Limb (tissue), 2 donors: ENCODE data around the gene SP3.

ENCODE experiments used
- DNase-seq, 2 donors: peaks; one replicate each; pipeline ENCODE4 v3.0.0-alpha.2; 2016; ENCODE audit errors: extremely low spot score in 2 of 2

SP3 gene

DNA sequence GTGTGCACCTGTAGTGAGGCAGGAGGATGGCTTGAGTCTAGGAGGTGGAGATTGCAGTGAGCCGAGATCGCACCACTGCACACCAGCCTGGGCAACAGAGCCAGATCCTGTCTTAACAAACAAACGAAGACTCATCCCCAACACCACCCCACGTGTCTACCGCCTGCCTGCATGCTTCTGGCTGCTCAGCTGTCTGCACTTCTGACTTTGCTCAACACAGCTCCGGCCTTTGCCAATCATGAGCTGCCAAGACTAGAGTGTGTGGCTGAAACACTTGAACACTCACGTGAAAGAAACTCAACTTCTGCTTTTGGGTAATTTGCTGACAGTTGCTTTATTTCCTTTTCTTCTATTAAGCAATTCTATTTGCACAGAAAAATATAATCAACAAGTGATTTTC, 32.1 kb upstream of the SP3 start:
- DNase-seq: no peak

- DNase-seq: no peak
These were observed 31.6 kb upstream of the SP3 start for GRCh38 chr2:173996766-173997165.

GRCh38 chr2:173993459-173993858, 28.3 kb upstream of the SP3 start:
- DNase-seq: no peak

DNA sequence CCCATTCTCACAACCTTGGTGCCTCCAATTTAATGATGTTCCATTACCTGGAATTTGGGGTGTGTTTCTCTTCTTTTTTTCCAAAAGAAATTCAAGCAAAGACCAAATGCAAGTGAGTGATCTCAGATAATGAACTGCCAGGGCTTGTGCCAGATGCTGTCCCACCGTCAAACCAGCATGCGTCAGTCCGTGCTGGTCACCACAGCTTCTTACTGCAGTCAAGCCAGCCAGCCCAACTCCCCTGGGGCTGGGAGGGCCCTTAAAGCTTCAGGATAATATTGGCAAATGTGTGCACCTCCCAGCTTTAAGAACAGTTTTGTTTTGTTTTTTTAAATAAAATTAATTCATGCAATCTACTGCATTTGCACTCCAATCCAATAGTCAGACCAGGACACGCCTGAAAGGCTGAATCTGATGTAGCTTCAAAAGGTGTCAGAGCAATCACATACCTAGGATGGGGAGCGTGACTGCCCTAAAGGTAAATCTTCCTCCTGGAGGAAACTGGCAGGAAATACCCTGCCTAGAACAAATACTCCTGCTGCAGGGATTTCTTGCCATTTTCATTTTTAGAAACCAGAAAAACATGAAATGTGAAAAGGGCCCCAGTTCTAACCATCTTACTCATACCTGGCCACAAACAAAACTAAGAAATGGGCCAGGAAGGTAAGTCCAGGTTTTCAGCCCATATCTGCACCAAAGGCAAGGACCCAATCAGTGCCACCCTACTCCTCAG, 26.8 kb upstream of the SP3 start:
- DNase-seq: no peak

- peak; percentile 84 to 92 for DNase-seq
These were observed 26.0 kb upstream of the SP3 start for GRCh38 chr2:173990970-173991819.

- DNase-seq: no peak
These were observed 25.1 kb upstream of the SP3 start for GRCh38 chr2:173990245-173990644.

DNA sequence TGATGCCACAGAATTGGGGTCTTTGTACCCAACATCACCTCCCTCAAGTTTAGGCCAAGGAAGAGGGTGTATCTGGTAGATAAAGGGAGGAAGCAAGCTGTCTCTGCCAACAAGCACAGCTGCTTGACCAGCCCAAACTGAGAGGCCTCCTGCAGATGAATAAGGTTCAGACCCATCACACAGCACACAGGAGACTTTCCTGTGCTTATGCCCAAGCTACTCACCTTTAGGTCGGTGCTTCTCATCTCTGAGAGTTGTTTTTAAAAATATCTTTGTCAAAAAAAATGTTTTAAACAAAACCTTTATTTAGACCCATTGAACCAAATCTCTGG, 24.7 kb upstream of the SP3 start:
- DNase-seq: no peak

DNA sequence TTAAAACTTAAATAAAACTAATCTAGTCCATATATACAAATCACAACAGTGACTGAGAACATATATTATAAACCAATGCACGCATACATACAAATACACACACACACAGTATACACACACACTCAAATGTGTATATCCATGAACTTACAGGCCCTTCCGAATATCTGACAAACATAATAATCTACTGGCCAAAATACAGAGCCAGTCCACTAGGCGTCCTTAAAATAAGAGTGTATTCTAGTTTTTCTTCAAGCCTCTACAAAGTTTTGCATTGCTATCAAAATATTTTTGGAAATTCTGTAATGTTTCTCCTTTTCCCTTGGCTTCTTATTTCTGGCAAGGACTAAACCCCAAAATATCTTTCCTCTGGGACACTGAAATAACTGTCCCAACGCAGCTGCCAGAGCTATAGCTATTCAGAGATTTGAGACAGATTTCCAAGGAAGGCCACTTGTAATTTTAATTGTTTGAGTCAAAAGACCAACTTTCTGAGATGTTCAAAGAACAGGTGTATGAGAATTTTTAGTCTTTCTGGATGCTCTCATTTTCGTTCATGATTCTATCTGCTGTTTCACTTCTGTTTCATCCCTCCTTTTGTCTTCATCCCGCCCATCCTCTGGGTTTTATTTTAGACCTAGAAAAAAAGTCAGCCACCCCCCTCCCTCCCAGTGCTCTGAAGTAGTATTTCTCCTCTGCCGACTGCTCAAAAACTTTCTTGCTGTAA, 24.1 kb upstream of the SP3 start:
- DNase-seq: no peak

DNA sequence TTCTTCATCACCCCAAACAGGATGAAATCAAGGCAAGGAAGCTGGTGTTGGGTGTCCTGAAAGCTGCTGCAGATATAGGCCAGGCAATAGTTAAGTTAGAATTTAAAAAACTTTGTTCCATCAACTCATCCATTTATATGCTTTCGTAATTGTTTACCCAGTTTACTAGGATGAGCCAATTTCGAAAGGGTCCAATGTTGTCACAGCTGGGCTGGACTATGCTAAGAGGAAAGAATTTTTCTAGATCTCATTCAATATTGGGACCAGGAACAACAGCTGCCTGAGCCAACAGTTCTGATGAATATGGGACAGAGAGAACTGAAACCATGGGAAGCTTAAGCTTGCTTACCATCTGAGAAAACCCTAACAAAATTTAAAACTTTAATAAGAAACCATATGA, 21.6 kb upstream of the SP3 start:
- DNase-seq: no peak

GRCh38 chr2:173985605-173985992, 20.4 kb upstream of the SP3 start:
- no peak for DNase-seq

- no peak for DNase-seq
These were observed 19.9 kb upstream of the SP3 start for GRCh38 chr2:173984866-173985604.

GRCh38 chr2:173983391-173983871, 18.3 kb upstream of the SP3 start:
- no peak for DNase-seq

- peak; percentile 53 to 61 for DNase-seq
These were observed 17.7 kb upstream of the SP3 start for GRCh38 chr2:173982918-173983317.

DNA sequence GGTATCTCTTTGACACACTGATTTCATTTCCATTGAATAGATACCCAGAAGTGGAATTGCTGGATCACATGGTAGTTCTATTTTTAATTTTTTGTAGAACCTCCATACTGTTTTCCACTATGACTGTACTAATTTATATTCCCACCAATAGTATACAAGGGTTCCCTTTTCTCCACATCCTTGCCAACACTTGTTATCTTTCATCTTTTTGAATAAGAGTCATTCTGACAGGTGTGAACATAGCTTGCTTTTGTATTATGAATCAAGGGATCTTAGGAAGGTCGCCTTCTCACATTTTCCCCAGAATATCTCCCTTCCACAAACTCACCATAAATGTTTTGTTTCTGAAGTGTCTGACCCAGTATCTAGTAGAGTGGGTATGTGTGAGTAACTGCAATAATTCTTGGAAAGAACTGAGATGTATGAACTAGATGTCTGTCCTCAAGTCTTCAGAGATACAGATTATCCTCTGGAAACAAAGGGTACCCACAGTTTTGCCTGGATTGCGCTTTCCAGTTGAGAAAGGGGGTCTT, 17.1 kb upstream of the SP3 start:
- no peak for DNase-seq

GRCh38 chr2:173981520-173981919, 16.3 kb upstream of the SP3 start:
- no peak for DNase-seq

GRCh38 chr2:173979751-173980351, 14.7 kb upstream of the SP3 start:
- DNase-seq: no peak

DNA sequence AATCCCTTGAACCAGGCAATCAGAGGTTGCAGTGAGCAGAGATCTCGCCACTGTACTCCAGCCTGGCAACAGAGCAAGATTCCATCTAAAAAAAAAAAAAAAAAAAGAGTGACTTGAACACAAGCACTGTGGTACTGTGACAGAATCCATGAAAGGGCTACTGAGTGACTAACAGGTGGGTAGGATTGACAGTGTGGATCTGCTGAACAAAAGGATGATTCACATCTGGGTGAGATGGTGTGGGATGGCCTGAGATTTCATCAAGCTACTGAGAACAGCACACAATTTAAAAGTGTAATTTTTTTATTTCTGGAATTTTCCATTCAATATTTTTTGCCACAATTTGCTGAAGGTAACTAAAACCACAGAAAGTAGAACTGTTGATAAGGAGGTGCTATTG, 13.3 kb upstream of the SP3 start:
- no peak for DNase-seq

DNA sequence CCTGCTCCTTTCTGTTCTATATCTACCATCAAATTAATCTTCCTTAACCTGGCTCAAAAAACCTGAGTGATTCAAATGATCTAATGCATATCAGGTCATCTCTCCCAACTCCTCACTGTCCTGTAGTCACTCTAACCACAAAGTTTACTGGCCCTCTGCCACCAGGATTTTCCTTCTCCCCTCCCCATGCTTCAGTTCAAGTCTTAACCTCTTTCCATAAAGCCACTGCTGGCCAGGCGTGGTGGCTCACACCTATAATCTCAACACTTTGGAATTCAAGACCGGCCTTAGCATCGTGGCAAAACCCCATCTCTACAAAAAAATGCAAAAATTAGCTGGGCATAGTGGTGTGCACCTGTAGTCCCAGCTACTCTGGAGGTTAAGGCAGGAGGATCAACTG, 7.5 kb upstream of the SP3 start:
- no peak for DNase-seq

DNA sequence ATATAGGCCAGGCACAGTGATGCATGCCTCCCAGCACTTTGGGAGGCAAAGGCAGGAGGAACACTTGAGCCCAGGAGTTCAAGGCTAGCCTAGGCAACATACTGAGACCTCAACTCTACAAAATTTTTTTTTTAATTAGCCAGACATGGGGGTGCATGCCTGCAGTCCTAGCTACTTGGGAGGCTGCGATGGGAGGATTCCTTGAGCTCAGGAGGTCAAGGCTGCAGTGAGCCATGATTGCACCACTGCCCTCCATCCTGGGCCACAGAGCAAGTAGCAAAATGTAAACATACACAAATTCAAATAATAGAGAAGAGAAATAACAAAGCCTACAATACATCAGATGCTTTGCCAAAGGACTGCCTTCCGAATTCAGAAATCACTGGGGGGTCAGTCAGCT, 7.0 kb upstream of the SP3 start:
- DNase-seq: no peak

DNA sequence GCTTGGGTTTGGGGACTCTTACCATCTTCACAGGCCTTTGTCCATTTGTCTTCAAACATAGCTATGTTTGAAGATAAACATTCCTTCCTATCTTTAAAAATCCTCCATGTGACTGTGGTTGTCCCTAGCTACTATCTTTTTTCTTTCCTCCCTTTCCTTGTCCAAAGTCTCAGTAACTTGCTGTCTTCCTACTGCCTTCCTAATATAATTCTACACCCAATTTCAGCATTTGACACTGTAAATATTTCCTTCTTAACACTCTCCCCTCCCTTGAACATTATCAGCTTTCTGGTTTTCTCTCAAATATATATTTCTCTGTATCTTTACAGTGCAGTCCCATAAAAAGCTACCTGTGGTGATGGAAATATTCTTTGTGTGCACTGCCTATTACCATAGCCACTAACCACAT, 5.3 kb upstream of the SP3 start:
- DNase-seq: no peak

DNA sequence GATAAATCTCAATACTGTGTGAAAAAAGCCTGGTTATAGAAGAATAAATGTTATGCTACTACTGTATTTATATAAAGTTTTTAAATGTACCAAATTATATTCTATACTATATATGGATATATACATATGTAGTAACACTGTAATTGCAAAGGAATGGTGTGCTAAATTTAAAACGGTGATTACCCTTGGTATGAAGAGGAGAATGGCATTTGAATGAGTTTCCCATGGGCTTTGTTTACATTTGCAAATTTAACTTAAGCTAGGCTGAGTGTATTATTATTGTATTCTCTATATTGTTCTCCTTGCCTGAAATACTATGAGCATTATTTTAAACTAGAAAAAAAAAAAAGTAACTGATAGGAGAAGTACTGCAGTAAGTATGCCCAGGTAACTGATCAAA, 4.7 kb upstream of the SP3 start:
- no peak for DNase-seq
